H1 (cell line): ENCODE results near the gene RPS6KA2. TPM values are rescaled to one million over a fixed set of nuclear protein-coding genes. Genes with fewer than 3 reads are reported as not detected.

Source experiments
- CTCF ChIA-PET: fragments of 300-600 bp; sonication (Branson Sonifier 250); formaldehyde crosslinking; loops from one replicate; lab custom pipeline; 2021; ENCODE audit not compliant: partially characterized antibody; lab: Charles Lee
- POLR2A ChIA-PET: fragments of 300-600 bp; sonication (Branson Sonifier 250); formaldehyde crosslinking; loops from one replicate; lab custom pipeline; 2021; ENCODE audit warnings: inconsistent platforms; ENCODE audit not compliant: partially characterized antibody; lab: Charles Lee
- DNase-seq, 2 experiments: peaks; one replicate each; pipeline versions ENCODE4 v3.0.0 to v3.0.0-alpha.2; 2010 to 2022; ENCODE audit warnings: low spot score in 2 of 2, low read depth in 1 of 2, mixed read lengths in 1 of 2
- FAIRE-seq: peaks from 2 replicates; lab custom pipeline; 2011; peaks lifted over from hg19 to GRCh38; lab: Jason Lieb, UNC
- H2AFZ ChIP-seq: 2 replicates; pipeline ENCODE4 v1.8.1; 2012; ENCODE audit warnings: low read length, inconsistent platforms
- H2AK5ac ChIP-seq: 2 replicates; pipeline ENCODE4 v1.6.1; 2013; ENCODE audit warnings: low read depth, low read length
- H2BK120ac ChIP-seq: replicated peaks from 2 replicates; pipeline ENCODE3; 2013; ENCODE audit warnings: low read depth, low read length, inconsistent platforms
- H2BK12ac ChIP-seq: 2 replicates; pipeline ENCODE4 v1.6.1; 2013; ENCODE audit warnings: low read depth, low read length
- H2BK15ac ChIP-seq: 2 replicates; pipeline ENCODE4 v1.6.1; 2013; ENCODE audit warnings: low read length
- H2BK20ac ChIP-seq: 2 replicates; pipeline ENCODE4 v1.6.1; 2013; ENCODE audit warnings: low read length
- H2BK5ac ChIP-seq: 2 replicates; pipeline ENCODE4 v1.6.1; 2013; ENCODE audit warnings: low read depth, low read length
- H3K14ac ChIP-seq: 2 replicates; pipeline ENCODE4 v1.6.1; 2013; ENCODE audit warnings: inconsistent platforms; ENCODE audit not compliant: insufficient read length
- H3K18ac ChIP-seq: 2 replicates; pipeline ENCODE4 v1.6.1; 2013; ENCODE audit warnings: low read length; ENCODE audit errors: extremely low read depth
- H3K23ac ChIP-seq: 2 replicates; pipeline ENCODE4 v1.6.1; 2013; ENCODE audit warnings: inconsistent platforms; ENCODE audit not compliant: insufficient read length
- H3K23me2 ChIP-seq: 2 replicates; pipeline ENCODE4 v1.6.1; 2013; ENCODE audit warnings: low read depth, low read length
- H3K27ac ChIP-seq: 2 replicates; pipeline ENCODE4 v1.6.1; 2011; ENCODE audit warnings: low read depth, low read length, inconsistent platforms
- H3K27me3 ChIP-seq, 4 experiments: replicated peaks in 1 of 4; 1 replicate in 1 of 4; 2 replicates in 3 of 4; pipeline versions ENCODE4 v1.6.1 to v1.8.1; 2011 to 2013; ENCODE audit warnings: low read length in 3 of 4, mild to moderate bottlenecking in 3 of 4, inconsistent platforms in 2 of 4, mixed read lengths in 2 of 4, moderate library complexity in 1 of 4; ENCODE audit not compliant: control insufficient read depth in 3 of 4, insufficient read depth in 3 of 4; ENCODE audit errors: extremely low read depth in 1 of 4
- H3K36me3 ChIP-seq, 4 experiments: 2 replicates each; pipeline versions ENCODE4 v1.6.1 to v1.8.1; 2011 to 2013; ENCODE audit warnings: mild to moderate bottlenecking in 4 of 4, low read length in 3 of 4, moderate library complexity in 2 of 4, control low read depth in 1 of 4, inconsistent platforms in 1 of 4; ENCODE audit not compliant: insufficient read depth in 4 of 4, control insufficient read depth in 2 of 4
- H3K4ac ChIP-seq: replicated peaks from 2 replicates; pipeline ENCODE3; 2013; ENCODE audit warnings: low read length, low read depth, mixed read lengths, inconsistent platforms; ENCODE audit not compliant: insufficient read length
- H3K4me1 ChIP-seq, 4 experiments: replicated peaks in 1 of 4; 1 replicate in 1 of 4; 2 replicates in 3 of 4; pipeline versions ENCODE4 v1.6.1 to v1.8.1; 2011 to 2013; ENCODE audit warnings: low read length in 3 of 4, inconsistent platforms in 2 of 4, mixed read lengths in 1 of 4; ENCODE audit not compliant: insufficient read depth in 4 of 4, control insufficient read depth in 3 of 4
- H3K4me2 ChIP-seq, 2 experiments: 2 replicates each; pipeline versions ENCODE4 v1.6.1 to v1.8.1; 2011 to 2013; ENCODE audit warnings: low read depth in 2 of 2, low read length in 2 of 2, control low read depth in 1 of 2, inconsistent platforms in 1 of 2, mild to moderate bottlenecking in 1 of 2; ENCODE audit not compliant: insufficient read depth in 1 of 2
- H3K4me3 ChIP-seq, 4 experiments: fragments of 200-600, 300-600 bp in 1 of 4; sonication (generic), shearing (Covaris generic), sonication (Bioruptor Twin) in 1 of 4; 2 replicates each; pipeline versions ENCODE4 v1.5.1 to v1.8.1; 2011 to 2016; ENCODE audit warnings: low read length in 4 of 4, low read depth in 3 of 4, control low read depth in 2 of 4, inconsistent platforms in 2 of 4, mild to moderate bottlenecking in 2 of 4, mixed read lengths in 1 of 4, moderate library complexity in 1 of 4; ENCODE audit not compliant: insufficient read depth in 2 of 4; ENCODE audit errors: extremely low read depth in 1 of 4
- H3K56ac ChIP-seq: replicated peaks from 2 replicates; pipeline ENCODE3; 2013; ENCODE audit warnings: low read depth, mild to moderate bottlenecking, mixed read lengths, low read length, inconsistent platforms; ENCODE audit not compliant: insufficient read length
- H3K79me1 ChIP-seq: 2 replicates; pipeline ENCODE4 v1.6.1; 2013; ENCODE audit warnings: low read depth, low read length, control low read depth
- H3K79me2 ChIP-seq, 2 experiments: 2 replicates each; pipeline versions ENCODE4 v1.6.1 to v1.8.1; 2012 to 2013; ENCODE audit warnings: low read length in 2 of 2, mild to moderate bottlenecking in 2 of 2, inconsistent platforms in 1 of 2; ENCODE audit not compliant: insufficient read depth in 2 of 2, control insufficient read depth in 1 of 2
- H3K9ac ChIP-seq, 4 experiments: replicated peaks in 1 of 4; 1 replicate in 1 of 4; 2 replicates in 3 of 4; pipeline versions ENCODE4 v1.6.1 to v1.8.1; 2011 to 2013; ENCODE audit warnings: low read depth in 3 of 4, low read length in 3 of 4, control low read depth in 2 of 4, mild to moderate bottlenecking in 2 of 4, moderate library complexity in 2 of 4, inconsistent platforms in 1 of 4; ENCODE audit errors: extremely low read depth in 1 of 4
- H3K9me3 ChIP-seq, 2 experiments: 2 replicates each; pipeline versions ENCODE4 v1.6.1 to v1.8.1; 2012 to 2013; ENCODE audit warnings: mild to moderate bottlenecking in 2 of 2, moderate library complexity in 2 of 2, control low read depth in 1 of 2, inconsistent platforms in 1 of 2, low read depth in 1 of 2, low read length in 1 of 2, mixed read lengths in 1 of 2; ENCODE audit not compliant: insufficient read depth in 2 of 2
- H4K20me1 ChIP-seq, 2 experiments: replicated peaks in 1 of 2; 2 replicates each; pipeline versions ENCODE3 to v1.8.1; 2011 to 2013; ENCODE audit warnings: inconsistent platforms in 2 of 2, low read length in 2 of 2, mild to moderate bottlenecking in 1 of 2; ENCODE audit not compliant: insufficient read depth in 2 of 2, control insufficient read depth in 1 of 2
- H4K5ac ChIP-seq: 2 replicates; pipeline ENCODE4 v1.6.1; 2013; ENCODE audit warnings: low read length, low read depth, mixed read lengths, inconsistent platforms; ENCODE audit not compliant: insufficient read length
- H4K8ac ChIP-seq: 2 replicates; pipeline ENCODE4 v1.8.0; 2013; ENCODE audit warnings: mild to moderate bottlenecking, moderate library complexity, low read length, inconsistent platforms; ENCODE audit not compliant: insufficient read depth; ENCODE audit errors: extremely low read depth
- H4K91ac ChIP-seq: replicated peaks from 2 replicates; pipeline ENCODE3; 2013; ENCODE audit warnings: low read length, mixed read lengths, inconsistent platforms; ENCODE audit not compliant: insufficient read length
- ATF2 ChIP-seq: IDR thresholded peaks from 2 replicates; pipeline ENCODE4 v1.6.1; 2012; ENCODE audit warnings: low read length, inconsistent platforms
- CBX8 ChIP-seq: fragments of 300-800, 300-1000 bp; sonication (generic); IDR thresholded peaks from 2 replicates; pipeline ENCODE4 v1.7.1; 2016; ENCODE audit warnings: low read depth, low read length, borderline replicate concordance
- GABPA ChIP-seq: IDR thresholded peaks from 2 replicates; pipeline ENCODE4 v1.6.1; 2011; ENCODE audit warnings: mild to moderate bottlenecking, low read length, moderate library complexity, borderline replicate concordance; ENCODE audit not compliant: insufficient read depth
- NRF1 ChIP-seq: IDR thresholded peaks from 2 replicates; pipeline ENCODE4 v1.6.1; 2011; ENCODE audit warnings: mild to moderate bottlenecking, low read depth, low read length, improper control_type of control experiment
- PHF8 ChIP-seq: fragments of 200-600 bp; sonication (generic); conservative IDR thresholded peaks from 2 replicates; pipeline ENCODE4 v1.7.1; 2012; ENCODE audit warnings: low read depth, mild to moderate bottlenecking, inconsistent platforms, low read length, moderate library complexity
- RFX5 ChIP-seq: IDR thresholded peaks from 2 replicates; pipeline ENCODE4 v1.6.1; 2011; ENCODE audit warnings: low read depth, low read length, improper control_type of control experiment, borderline replicate concordance
- RNF2 ChIP-seq: fragments of 200-900, 300-1000 bp; sonication (generic); IDR thresholded peaks from 2 replicates; pipeline ENCODE4 v1.7.1; 2016; ENCODE audit warnings: borderline replicate concordance, low read depth, mild to moderate bottlenecking, antibody characterized with exemption, low read length; ENCODE audit not compliant: poor library complexity, severe bottlenecking; ENCODE audit errors: missing control alignments
- SIN3A ChIP-seq, 2 experiments: IDR thresholded peaks in 1 of 2; conservative IDR thresholded peaks in 1 of 2; 2 replicates each; pipeline ENCODE4 v1.6.1; 2011 to 2012; ENCODE audit warnings: low read length in 2 of 2, improper control_type of control experiment in 1 of 2, low read depth in 1 of 2, mild to moderate bottlenecking in 1 of 2
- SRF ChIP-seq: IDR thresholded peaks from 2 replicates; pipeline ENCODE4 v1.6.1; 2011; ENCODE audit warnings: mild to moderate bottlenecking, low read depth, low read length, moderate library complexity
- TCF12 ChIP-seq: IDR thresholded peaks from 2 replicates; pipeline ENCODE4 v1.6.1; 2011; ENCODE audit warnings: low read depth, mild to moderate bottlenecking, low read length
- ZNF274 ChIP-seq: IDR thresholded peaks from 2 replicates; pipeline ENCODE4 v1.7.0; 2012; ENCODE audit warnings: low read length, borderline replicate concordance; ENCODE audit errors: extremely low read depth
- WGBS, 2 experiments: shearing (Covaris generic) in 1 of 2; methylation state at CpG; one replicate each; pipeline versions ENCODE4 v1.1.6 to v1.1.7; 2013 to 2015; ENCODE audit warnings: low lambda C conversion rate in 2 of 2, mixed read lengths in 2 of 2, inconsistent platforms in 1 of 2, low coverage in 1 of 2, missing lambda C conversion rate in 1 of 2; ENCODE audit not compliant: insufficient replicate concordance in 2 of 2, insufficient coverage in 1 of 2, insufficient read length in 1 of 2; ENCODE audit errors: extremely low coverage in 1 of 2, missing lambda C conversion rate in 1 of 2; 5-methylcytosine and 5-hydroxymethylcytosine counted together
- polyA plus RNA-seq, 7 experiments: library from polyadenylated mRNA; depleted of rRNA in 3 of 7; stranded (reverse) in 5 of 7; unstranded in 2 of 7; fragments of >200 nt in 5 of 7; fragments of 200-250 nt in 2 of 7; gene quantifications; 1 replicate in 5 of 7; 2 replicates in 1 of 7; 4 replicates in 1 of 7; pipeline versions ENCODE4 v1.2.1 to v1.2.3, GENCODE V29; 2011 to 2013; ENCODE audit warnings: missing spikeins in 2 of 7, mixed read lengths in 2 of 7
- total RNA-seq: library from RNA; stranded (reverse); fragmentation: NEBNext Ultra II Directional; extraction: Animal tissue kit (Norgen Biotek cat#: 25700); gene quantifications from 2 replicates; pipeline ENCODE4 v1.2.1, GENCODE V29; 2021

RPS6KA2 gene
- total and polyA plus RNA-seq, 2 of the 8 experiments (the other 6 are each of a cell fraction or from before 2014, with no cell fraction given), result 8.8 to 25.7 TPM

- Histone ChIP-seq H2BK120ac (no peak overlapping the region), H2AK5ac (no peak overlapping the region), H3K23me2 (no peaks in the 10 kb centered on the region), H2BK20ac (no peak overlapping the region), H3K4ac (no peak overlapping the region), H3K27me3 (no peaks in the 10 kb centered on the region), H3K79me1 (no peaks in the 10 kb centered on the region), H2BK15ac (no peak overlapping the region), H4K20me1 (peaks cover 2 to 3% of the 10 kb centered on the region in 2 experiments), H2AFZ (no peak overlapping the region), H3K9ac (no peak overlapping the region), H3K4me1 (0 out of 7 replicates have a peak, but pooled peaks cover 0 to 2% (median 0%) of the 10 kb centered on the region in 4 experiments), H3K23ac (no peak overlapping the region), H3K18ac (no peak overlapping the region), H3K79me2 (no peaks in the 10 kb centered on the region), H3K4me2 (no peak overlapping the region), H3K9me3 (no peaks in the 10 kb centered on the region), H3K27ac (no peak overlapping the region), H4K5ac (no peak overlapping the region), H2BK5ac (no peak overlapping the region), H3K4me3 (no peak overlapping the region), H3K56ac (no peak overlapping the region), H2BK12ac (no peak overlapping the region), H4K91ac (no peak overlapping the region), H3K36me3 (peaks cover 0 to 9% (median 2%) of the 10 kb centered on the region in 4 experiments; a peak in 4 of 8 replicates), H3K14ac (no peak overlapping the region), H4K8ac (no peak overlapping the region)
- ChIA-PET POLR2A (interaction anchor here (0.7 to 2.3 kb wide), 2 partner anchors 11 to 39 kb away, joined by 3 to 7 read pairs; no protein-coding TSS in a partner anchor), CTCF (interaction anchor here (1.0 to 1.6 kb wide), 3 partner anchors 13 to 72 kb away, joined by 3 to 4 read pairs (median 3); no protein-coding TSS in a partner anchor)
- WGBS, 2 experiments, result 90% methylated on average over 7 of the region's 7 CpGs; no CpG with 5 or more reads in 1 of the 2 experiments
- FAIRE-seq, result no peak
- no peak for DNase-seq
- TF ChIP-seq SRF (no peak), RNF2 (no peak), GABPA (no peak), RFX5 (no peak), ATF2 (no peak), ZNF274 (no peak), CBX8 (no peak), TCF12 (no peak), PHF8 (no peak), NRF1 (no peak), SIN3A (conservative IDR thresholded peaks at IDR 0.05 in 1 of 2, IDR thresholded peaks at IDR 0.05 in 1 of 2; ENCODE audit: low read depth in 1 of 2, low read length in 2 of 2) (no peak)
Observed at GRCh38 chr6:166500246-166500645, 126.8 kb downstream of the RPS6KA2 start.
